ENCODE data around the gene PIK3CB.

DNA sequence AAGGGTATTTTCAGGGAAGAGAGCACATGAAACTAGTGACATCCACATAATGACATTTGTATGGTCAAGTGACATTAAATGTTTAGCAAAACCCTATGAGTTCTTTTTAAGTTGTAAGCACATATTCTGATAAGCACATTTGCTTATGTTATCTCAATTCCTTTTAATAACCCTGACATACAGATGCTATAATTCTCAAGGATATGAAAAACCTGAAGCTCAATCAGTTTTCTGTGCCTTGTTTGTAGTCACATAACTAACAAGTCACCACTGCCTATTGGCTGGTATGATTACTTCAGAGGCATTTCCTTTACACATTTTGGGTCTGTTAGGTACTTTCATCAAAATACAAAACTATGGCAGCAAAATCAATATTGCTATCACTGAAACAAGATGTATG, 152.1 kb downstream of the PIK3CB start:
- no peak for TF ChIP-seq RAD21 (IDR thresholded peaks at IDR 0.05; ENCODE audit: low read depth)
- TF ChIP-seq TAF1 (IDR thresholded peaks at IDR 0.05; ENCODE audit: low read depth): no peak
- TF ChIP-seq EP300 (IDR thresholded peaks at IDR 0.05; ENCODE audit: borderline replicate concordance): no peak
- TF ChIP-seq CEBPB (IDR thresholded peaks at IDR 0.05): no peak
- no peak for TF ChIP-seq FOXM1 (IDR thresholded peaks at IDR 0.05; ENCODE audit: borderline replicate concordance, low read depth)
- no peak for TF ChIP-seq YY1 (IDR thresholded peaks at IDR 0.05; ENCODE audit: low read depth)
- no peak for TF ChIP-seq TEAD4 (IDR thresholded peaks at IDR 0.05)
- no peak for TF ChIP-seq MAX (IDR thresholded peaks at IDR 0.05)
- TF ChIP-seq CREB1 (IDR thresholded peaks at IDR 0.05; ENCODE audit: low read depth): no peak

Data from Ishikawa (cell line).